ENCODE results near the gene F13A1.

- TF ChIP-seq CTCF (optimal IDR thresholded peaks at IDR 0.05 in 1 of 3, IDR thresholded peaks at IDR 0.05 in 1 of 3, conservative IDR thresholded peaks at IDR 0.05 in 1 of 3; ENCODE audit: extremely low read depth in 1 of 3, insufficient read depth in 2 of 3, low read length in 3 of 3) (no peak), EZH2 (IDR thresholded peaks at IDR 0.05; ENCODE audit: low read length) (no peak)
Measured at GRCh38 chr6:6164367-6164766, 156.1 kb downstream of the F13A1 start.

Measured in keratinocyte (primary cell).